Mammary epithelial cell (primary cell): ENCODE data around the gene SLIT1.

ENCODE experiments used
- EZH2 ChIP-seq: IDR thresholded peaks from 2 replicates; pipeline ENCODE4 v1.6.1; 2012; ENCODE audit warnings: low read length, inconsistent platforms, borderline replicate concordance
- TF ChIP-seq, protein P1 (sequence below), 2 donors: IDR thresholded peaks in 1 of 2; conservative IDR thresholded peaks in 1 of 2; 2 replicates each; pipeline ENCODE4 v1.5.1; 2011 to 2012; ENCODE audit warnings: inconsistent platforms in 2 of 2, low read length in 2 of 2, mild to moderate bottlenecking in 2 of 2, control low read depth in 1 of 2, low read depth in 1 of 2; ENCODE audit not compliant: insufficient read depth in 1 of 2; ENCODE audit errors: extremely low read depth in 1 of 2

DNA sequence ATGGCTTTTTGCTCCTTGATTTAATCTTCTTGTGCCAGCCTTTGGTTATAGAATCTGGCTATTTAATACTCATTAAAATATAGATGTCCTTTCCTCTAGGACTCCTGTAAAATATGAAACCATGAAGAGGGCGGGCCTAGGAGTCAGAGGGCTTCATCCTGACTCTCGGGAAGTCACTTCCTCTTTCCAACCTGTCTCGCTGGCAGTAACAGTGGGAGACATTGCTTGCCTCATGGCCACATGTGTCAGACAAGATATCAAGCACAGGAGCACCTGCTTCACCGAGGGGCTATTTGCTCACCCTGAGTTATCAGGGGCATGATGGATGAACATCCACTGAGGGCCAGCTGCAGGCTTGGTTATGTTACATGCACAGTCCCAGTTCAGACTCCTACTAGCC, 31.0 kb downstream of the SLIT1 start:
- no peak for TF ChIP-seq EZH2
- TF ChIP-seq, protein P1, sequence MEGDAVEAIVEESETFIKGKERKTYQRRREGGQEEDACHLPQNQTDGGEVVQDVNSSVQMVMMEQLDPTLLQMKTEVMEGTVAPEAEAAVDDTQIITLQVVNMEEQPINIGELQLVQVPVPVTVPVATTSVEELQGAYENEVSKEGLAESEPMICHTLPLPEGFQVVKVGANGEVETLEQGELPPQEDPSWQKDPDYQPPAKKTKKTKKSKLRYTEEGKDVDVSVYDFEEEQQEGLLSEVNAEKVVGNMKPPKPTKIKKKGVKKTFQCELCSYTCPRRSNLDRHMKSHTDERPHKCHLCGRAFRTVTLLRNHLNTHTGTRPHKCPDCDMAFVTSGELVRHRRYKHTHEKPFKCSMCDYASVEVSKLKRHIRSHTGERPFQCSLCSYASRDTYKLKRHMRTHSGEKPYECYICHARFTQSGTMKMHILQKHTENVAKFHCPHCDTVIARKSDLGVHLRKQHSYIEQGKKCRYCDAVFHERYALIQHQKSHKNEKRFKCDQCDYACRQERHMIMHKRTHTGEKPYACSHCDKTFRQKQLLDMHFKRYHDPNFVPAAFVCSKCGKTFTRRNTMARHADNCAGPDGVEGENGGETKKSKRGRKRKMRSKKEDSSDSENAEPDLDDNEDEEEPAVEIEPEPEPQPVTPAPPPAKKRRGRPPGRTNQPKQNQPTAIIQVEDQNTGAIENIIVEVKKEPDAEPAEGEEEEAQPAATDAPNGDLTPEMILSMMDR (conservative IDR thresholded peaks at IDR 0.05 in 1 of 2, IDR thresholded peaks at IDR 0.05 in 1 of 2; ENCODE audit: extremely low read depth in 1 of 2, insufficient read depth in 1 of 2, low read depth in 1 of 2, low read length in 2 of 2) = no peak
